T-helper 1 cell (primary cell): ENCODE results near the gene LRRC26.

Source experiments
- DNase-seq, 5 donors: peaks; one replicate each; pipeline ENCODE4 v3.0.0-alpha.2; 2012 to 2020

Gene LRRC26

GRCh38 chr9:137183980-137184595, 14.2 kb upstream of the LRRC26 start:
- DNase-seq, result no peak

- no peak for DNase-seq
Observed at GRCh38 chr9:137182836-137183235, 13.0 kb upstream of the LRRC26 start.

GRCh38 chr9:137181680-137182079, 11.8 kb upstream of the LRRC26 start:
- no peak for DNase-seq

DNA sequence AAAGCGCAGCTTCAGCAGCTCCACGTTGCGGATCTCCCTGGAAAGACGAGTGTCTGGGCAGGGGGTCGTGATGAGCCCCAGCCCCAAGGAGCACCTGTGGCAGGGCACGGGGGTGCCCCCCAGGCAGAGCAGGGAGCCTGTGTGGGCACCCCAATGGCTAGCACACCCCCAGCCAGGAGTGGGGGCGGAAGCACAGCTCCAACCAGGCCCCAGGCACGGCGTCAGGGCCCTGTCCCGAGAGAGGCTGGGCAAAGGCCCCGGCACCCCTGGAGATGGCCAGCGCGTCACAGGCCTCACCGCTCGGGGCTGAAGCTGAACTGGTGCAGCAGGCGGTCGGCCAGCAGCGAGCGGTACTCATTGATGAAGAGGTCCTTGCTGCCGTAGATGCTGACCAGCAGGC, 10.6 kb upstream of the LRRC26 start:
- DNase-seq, result no peak

GRCh38 chr9:137179761-137180160, 9.9 kb upstream of the LRRC26 start:
- no peak for DNase-seq

GRCh38 chr9:137178939-137179630, 9.2 kb upstream of the LRRC26 start:
- no peak for DNase-seq

DNA sequence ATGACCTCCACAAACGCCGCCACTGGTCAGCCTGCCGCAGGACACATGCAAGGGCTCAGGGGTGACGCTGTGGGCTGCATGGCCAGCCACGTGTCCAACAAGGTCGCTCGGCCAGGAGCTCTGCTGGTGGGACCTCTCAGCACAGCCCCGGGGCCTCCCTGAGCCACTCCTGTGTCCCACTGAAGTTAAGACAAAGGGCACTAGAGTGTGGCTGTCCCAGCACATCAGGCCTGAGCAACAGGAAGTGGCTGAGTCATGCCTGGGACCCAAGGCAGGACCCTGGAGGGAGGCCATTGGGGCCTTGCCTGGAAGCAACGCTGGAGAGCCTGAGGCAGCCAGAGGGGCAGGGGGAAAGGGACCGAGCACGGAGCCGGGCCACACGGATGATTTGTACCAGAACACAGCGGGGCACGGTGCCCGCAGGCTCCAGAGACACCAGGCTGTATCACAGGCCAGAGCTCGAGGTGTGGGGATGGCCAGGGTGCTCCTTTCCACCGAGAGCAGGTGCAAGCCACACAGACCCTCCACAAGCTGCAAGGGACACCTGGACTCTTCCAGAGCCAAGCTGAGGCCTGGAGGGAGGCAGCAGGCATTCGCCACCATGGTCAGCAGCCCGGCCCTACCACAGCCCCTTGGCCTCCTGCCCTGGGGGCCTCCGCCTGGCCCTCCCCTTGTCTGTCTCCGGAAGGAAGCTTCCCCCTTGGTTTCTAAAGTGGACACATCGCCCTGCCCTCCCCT, 8.5 kb upstream of the LRRC26 start:
- no peak for DNase-seq

DNA sequence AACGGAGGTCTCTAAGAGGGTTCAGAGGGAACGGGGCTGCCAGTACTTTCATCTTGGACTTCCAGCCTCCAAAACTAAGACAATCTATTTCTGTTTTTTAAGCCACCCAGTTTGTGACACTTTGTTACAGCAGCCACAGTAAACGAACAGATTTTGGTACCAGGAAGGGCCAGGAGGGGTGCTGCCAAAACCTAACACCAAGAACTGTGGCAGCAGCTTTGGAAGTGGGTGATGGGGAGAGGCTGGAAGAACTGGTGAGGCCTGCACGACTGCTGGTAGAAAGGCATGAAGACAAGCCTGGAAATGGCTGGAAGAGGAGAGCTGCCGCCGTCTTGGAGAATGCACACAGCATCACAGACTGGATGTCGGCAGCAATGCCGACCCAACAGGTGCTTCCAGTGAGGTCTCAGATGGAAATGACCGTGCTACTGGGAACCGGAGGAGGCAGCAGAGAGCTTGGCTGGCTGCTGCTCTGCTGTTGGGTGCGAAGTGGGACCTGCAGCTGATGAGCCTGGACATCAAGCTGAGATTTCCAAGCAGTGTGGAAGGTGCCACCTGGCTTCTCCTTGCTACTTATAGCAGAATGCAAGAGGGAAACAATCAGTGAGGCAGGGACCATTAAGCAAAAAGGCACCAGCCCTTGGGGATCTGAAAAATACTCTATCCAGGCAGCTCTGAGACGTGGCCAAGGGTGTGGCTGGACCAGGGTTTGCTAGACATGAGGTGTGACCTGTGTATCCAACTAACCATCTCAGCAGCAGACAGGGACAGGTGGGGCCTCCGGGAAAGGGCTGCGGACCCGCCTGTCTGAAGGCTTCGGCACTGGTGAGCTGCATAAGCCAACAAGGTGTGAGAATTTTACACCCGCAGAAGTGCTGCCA, 6.7 kb upstream of the LRRC26 start:
- no peak for DNase-seq

DNA sequence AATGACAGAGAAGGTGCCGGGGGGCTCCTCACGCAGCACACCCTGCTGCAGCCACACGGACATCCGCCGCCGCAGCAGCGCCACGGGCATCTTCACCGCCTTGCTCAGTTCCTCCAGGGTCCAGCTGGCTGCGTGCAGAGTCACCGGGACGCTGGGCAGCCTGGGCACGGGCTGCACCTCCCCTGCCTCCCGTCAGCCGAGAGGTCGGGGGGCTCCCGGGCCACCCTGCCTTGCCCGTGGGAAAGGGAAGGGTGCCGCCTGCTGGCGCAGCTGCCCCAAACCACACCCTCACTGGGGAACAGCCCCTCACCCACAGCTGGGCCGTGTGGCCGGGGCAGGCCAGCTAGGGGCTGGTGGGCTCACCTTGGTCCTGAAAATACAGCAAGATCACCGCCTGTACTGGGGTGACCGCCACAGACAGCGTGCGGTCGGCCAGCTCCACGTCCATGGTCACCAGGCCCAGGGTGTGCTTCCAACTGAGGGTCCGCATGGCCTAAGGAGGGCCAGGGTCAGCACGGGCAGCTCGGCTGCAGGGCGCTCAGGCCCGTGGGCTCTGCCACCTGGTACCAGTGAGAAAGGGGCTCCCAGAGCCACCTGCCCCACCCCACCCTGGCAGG, 5.6 kb upstream of the LRRC26 start:
- DNase-seq, result no peak

DNA sequence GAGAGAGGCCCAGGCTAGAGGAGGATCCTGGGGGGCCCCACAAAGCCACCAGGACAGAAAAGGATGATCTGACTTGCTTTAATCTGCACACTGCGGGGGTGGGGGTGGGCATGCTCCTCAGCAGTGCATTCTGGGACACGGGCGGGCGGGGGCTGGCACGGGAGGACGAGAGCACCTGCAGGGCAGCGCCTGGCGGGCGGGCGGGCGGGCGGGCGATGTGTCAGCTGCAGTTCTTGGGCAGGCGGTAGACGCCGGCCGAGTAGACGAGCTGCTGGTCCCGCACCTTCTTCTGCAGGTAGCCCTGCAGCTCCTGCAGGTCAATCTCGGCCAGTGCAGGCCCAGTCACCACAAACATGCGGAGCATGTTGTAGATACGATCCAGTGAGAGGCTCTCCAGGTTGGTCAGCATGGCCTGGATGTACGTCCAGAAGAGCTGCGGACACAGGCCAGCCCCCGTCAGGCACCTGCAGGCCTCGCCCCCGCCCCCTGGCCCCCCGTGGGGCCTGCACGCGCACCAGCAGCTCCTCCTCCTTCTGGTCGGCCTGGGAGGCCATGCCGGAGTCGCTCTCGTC, 5.0 kb upstream of the LRRC26 start:
- DNase-seq, result no peak

- no peak for DNase-seq
Observed at GRCh38 chr9:137173796-137174664, 4.2 kb upstream of the LRRC26 start.

- no peak for DNase-seq
Observed at GRCh38 chr9:137172901-137173795, 3.3 kb upstream of the LRRC26 start.

DNA sequence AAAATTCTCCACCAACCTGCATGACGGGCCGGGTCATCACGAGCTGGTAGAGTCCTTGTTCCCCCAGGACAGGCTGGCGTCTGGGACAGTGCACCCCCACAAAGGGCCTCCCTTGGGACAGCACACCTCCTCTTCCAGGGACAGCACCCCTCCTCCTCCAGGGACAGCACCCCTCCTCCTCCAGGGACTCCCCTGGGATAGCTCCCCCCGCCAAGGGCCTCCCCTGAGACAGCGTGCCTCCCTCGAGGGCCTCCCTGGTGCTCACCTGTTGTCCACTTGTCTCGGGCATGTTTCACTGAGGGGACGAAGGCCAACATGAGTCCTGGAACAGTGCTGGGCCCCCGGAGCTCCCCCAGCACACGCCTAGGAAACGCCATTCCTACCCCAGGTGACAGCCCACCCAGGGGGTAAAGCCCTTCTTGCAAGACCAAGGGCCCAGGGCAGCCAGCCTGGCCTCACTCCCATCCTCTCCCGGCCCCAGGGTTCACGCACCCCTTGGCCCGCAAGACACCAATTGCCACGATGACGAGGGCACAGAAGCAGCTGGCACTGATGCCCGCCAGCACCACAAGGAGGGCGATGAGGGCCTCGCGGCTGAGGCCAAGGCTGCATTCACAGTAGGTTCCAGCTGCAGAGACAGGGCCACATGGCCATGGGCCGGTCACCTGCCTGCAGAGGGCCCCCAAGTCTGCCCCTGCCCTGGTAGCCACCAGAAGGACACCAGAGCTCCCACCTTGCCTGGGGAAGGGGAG, 1.5 kb upstream of the LRRC26 start:
- no peak for DNase-seq

- no peak for DNase-seq
Observed at GRCh38 chr9:137170486-137171148, 766 bp upstream of the LRRC26 start.

- DNase-seq, result no peak
Observed at GRCh38 chr9:137168904-137169856, 671 bp downstream of the LRRC26 start.

DNA sequence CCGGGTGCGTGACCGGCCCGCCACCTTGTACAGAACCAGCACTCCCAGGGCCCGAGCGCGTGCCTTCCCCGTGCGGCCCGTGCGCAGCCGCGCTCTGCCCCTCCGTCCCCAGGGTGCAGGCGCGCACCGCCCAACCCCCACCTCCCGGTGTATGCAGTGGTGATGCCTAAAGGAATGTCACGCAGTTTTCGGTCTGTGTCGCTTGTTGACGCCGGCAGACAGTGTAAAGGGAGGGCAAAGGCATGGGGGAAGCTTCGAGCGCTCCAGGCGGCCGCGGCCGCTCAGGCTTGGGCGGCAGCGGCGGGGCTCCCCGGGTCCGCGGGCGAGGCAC, 1.3 kb downstream of the LRRC26 start:
- DNase-seq, result no peak

GRCh38 chr9:137167747-137168572, 1.9 kb downstream of the LRRC26 start:
- DNase-seq, result no peak
